Colon (tissue), 2 donors: ENCODE results near the gene ABHD16A.

Experiments used
- FAIRE-seq: peaks from 2 replicates; lab custom pipeline; 2012; peaks lifted over from hg19 to GRCh38; lab: Jason Lieb, UNC
- donor health status: control.
- donor health status: control.

The ABHD16A gene

DNA sequence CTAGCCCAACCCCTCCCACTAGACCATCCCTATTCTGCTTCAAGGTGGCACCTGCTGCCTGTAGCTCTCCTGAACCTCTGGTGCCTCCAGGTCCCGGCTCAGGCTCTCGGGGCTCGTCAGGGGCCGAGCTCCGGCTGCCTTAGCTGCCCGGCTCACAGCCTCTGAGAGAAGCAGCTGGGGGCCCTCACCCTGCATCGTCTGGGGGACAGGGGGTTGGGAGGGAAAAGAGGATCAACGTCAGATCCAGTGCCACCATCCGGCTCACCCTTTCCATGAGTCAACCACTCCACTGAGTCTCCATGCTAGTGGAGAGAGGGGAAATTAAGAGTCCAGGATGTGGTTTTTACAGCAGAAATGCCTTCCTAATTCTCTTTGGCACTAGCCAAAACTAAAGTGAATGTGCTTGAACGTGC lies 63.7 kb downstream of the ABHD16A start:
- FAIRE-seq: no peak

DNA sequence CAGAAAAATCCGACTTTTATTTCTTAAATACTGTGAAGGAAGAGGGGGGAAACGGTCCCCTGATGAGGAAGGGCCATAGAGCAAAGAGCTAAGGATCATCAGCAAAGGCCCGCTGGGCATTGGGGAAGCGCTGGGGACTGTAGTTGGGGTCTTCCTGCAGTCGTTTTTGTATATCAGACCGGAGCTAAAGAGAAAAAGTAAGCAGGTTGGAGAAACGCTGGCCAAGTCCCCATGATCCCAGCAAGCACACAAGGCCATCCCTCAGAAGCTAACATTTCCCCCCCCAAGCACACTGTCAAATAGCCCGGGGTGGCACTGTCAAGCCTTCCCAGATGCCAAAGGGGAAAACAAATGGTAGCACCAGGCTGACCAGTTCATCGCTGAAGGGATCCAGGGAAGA lies 64.1 kb downstream of the ABHD16A start:
- FAIRE-seq: no peak
